K562 (cell line): ENCODE data around the gene MFSD6. TPM values are rescaled to one million over a fixed set of nuclear protein-coding genes. Genes with fewer than 3 reads are reported as not detected.

Experiments used
- ARHGAP35 ChIP-seq: fragments of 450-650 bp; IDR thresholded peaks from 2 replicates; pipeline ENCODE4 v1.6.1; 2018; ENCODE audit not compliant: partially characterized antibody
- CEBPB ChIP-seq: fragments of 450-650 bp; IDR thresholded peaks from 2 replicates; pipeline ENCODE4 v1.6.1; 2016; ENCODE audit warnings: missing genetic modification characterization, missing compliant biosample characterization
- CEBPG ChIP-seq, 3 experiments: fragments of 200-800 bp in 1 of 3; sonication (Bioruptor generic) in 1 of 3; sonication (generic) in 1 of 3; formaldehyde crosslinking in 1 of 3; IDR thresholded peaks in 2 of 3; conservative IDR thresholded peaks in 1 of 3; 2 replicates each; pipeline versions ENCODE4 v1.6.1 to v1.8.0; 2016 to 2022; ENCODE audit warnings: missing compliant biosample characterization in 2 of 3, missing genetic modification characterization in 2 of 3, mild to moderate bottlenecking in 1 of 3, missing genetic modification reagents in 1 of 3
- CHCHD3 ChIP-seq: fragments of 250-450 bp; sonication (Bioruptor Pico); IDR thresholded peaks from 2 replicates; pipeline ENCODE4 v2.1.2; 2022; ENCODE audit warnings: mild to moderate bottlenecking
- CTBP1 ChIP-seq: fragments of 450-650 bp; IDR thresholded peaks from 2 replicates; pipeline ENCODE4 v1.6.1; 2016; ENCODE audit warnings: borderline replicate concordance
- FOSL1 ChIP-seq: fragments of 200-800 bp; sonication (Bioruptor generic); conservative IDR thresholded peaks from 2 replicates; pipeline ENCODE4 v1.6.1; 2016; ENCODE audit warnings: missing genetic modification characterization, missing compliant biosample characterization
- HDAC1 ChIP-seq, 2 experiments: fragments of 450-650 bp; IDR thresholded peaks; 2 replicates each; pipeline ENCODE4 v1.6.1; 2016 to 2017; ENCODE audit warnings: inconsistent platforms in 1 of 2, mild to moderate bottlenecking in 1 of 2, moderate library complexity in 1 of 2
- JUN ChIP-seq, 2 experiments: sonication (generic) in 1 of 2; formaldehyde crosslinking in 1 of 2; IDR thresholded peaks; 2 replicates each; pipeline versions ENCODE4 v1.6.1 to v1.8.0; 2012 to 2022; ENCODE audit warnings: borderline replicate concordance in 2 of 2, mild to moderate bottlenecking in 2 of 2, improper control_type of control experiment in 1 of 2, low read depth in 1 of 2, low read length in 1 of 2, missing genetic modification reagents in 1 of 2
- NR2C1 ChIP-seq, 2 experiments: fragments of 450-650 bp; IDR thresholded peaks; 2 replicates each; pipeline ENCODE4 v1.6.1; 2017; ENCODE audit warnings: mild to moderate bottlenecking in 2 of 2, antibody characterized with exemption in 1 of 2, inconsistent platforms in 1 of 2, missing compliant biosample characterization in 1 of 2, missing genetic modification characterization in 1 of 2
- POLR2G ChIP-seq: fragments of 200-400 bp; formaldehyde crosslinking; IDR thresholded peaks from 2 replicates; pipeline ENCODE4 v1.6.1; 2017; ENCODE audit warnings: low read depth, mild to moderate bottlenecking, antibody characterized with exemption, low read length, moderate library complexity
- RNF2 ChIP-seq: sonication (generic); IDR thresholded peaks from 2 replicates; pipeline ENCODE4 v1.6.1; 2016
- SMAD2 ChIP-seq: fragments of 150-350 bp; IDR thresholded peaks from 2 replicates; pipeline ENCODE4 v1.6.1; 2014; ENCODE audit warnings: low read depth, mild to moderate bottlenecking, low read length
- SMARCE1 ChIP-seq: fragments of 450-650 bp; IDR thresholded peaks from 2 replicates; pipeline ENCODE4 v1.7.1; 2016; ENCODE audit warnings: mild to moderate bottlenecking
- TEAD4 ChIP-seq, 2 experiments: sonication (generic) in 1 of 2; formaldehyde crosslinking in 1 of 2; IDR thresholded peaks; 2 replicates each; pipeline versions ENCODE4 v1.6.1 to v1.8.0; 2012 to 2022; ENCODE audit warnings: borderline replicate concordance in 1 of 2, inconsistent platforms in 1 of 2, low read length in 1 of 2, mild to moderate bottlenecking in 1 of 2, missing genetic modification reagents in 1 of 2
- TOE1 ChIP-seq, 2 experiments: fragments of 450-650 bp in 1 of 2; sonication (generic) in 1 of 2; formaldehyde crosslinking in 1 of 2; IDR thresholded peaks; 2 replicates each; pipeline versions ENCODE4 v1.7.1 to v1.8.0; 2016 to 2022; ENCODE audit warnings: borderline replicate concordance in 2 of 2, mild to moderate bottlenecking in 2 of 2, antibody characterized with exemption in 1 of 2, inconsistent platforms in 1 of 2, low read depth in 1 of 2, missing genetic modification reagents in 1 of 2, moderate library complexity in 1 of 2
- polyA plus RNA-seq, 8 experiments: library from polyadenylated mRNA; depleted of rRNA in 4 of 8; stranded (reverse) in 5 of 8; unstranded in 3 of 8; fragments of >200 nt; fragmentation: Nextera tagmentation in 2 of 8; fragmentation: Illumina TruSeq in 1 of 8; extraction: Ambion mirVana in 2 of 8; extraction: Trizol in 1 of 8; gene quantifications; 2 replicates each; pipeline versions ENCODE4 v1.2.1 to v1.2.3, GENCODE V29; 2011 to 2014; ENCODE audit warnings: inconsistent platforms in 1 of 8, missing spikeins in 1 of 8
- total RNA-seq, 7 experiments: library from RNA; depleted of rRNA in 6 of 7; stranded (reverse); fragments of >200 nt in 6 of 7; fragmentation: Illumina TruSeq in 2 of 7; extraction: Trizol in 2 of 7; gene quantifications; 2 replicates each; pipeline versions ENCODE4 v1.2.1 to v1.2.3, GENCODE V29; 2011 to 2021; ENCODE audit warnings: low replicate concordance in 1 of 7
- TF ChIP-seq, protein P1 (sequence below): sonication (generic); IDR thresholded peaks from 2 replicates; pipeline ENCODE4 v1.6.1; 2016
- TF ChIP-seq, protein P2 (sequence below): sonication (generic); formaldehyde crosslinking; IDR thresholded peaks from 2 replicates; pipeline ENCODE4 v1.8.0; 2023; ENCODE audit warnings: mild to moderate bottlenecking, missing genetic modification reagents
- TF ChIP-seq, protein P3 (sequence below): fragments of 450-650 bp; IDR thresholded peaks from 2 replicates; pipeline ENCODE4 v1.6.1; 2017; ENCODE audit warnings: antibody characterized with exemption, mild to moderate bottlenecking
- TF ChIP-seq, protein P4 (sequence below): fragments of 450-650 bp; formaldehyde crosslinking; IDR thresholded peaks from 2 replicates; pipeline ENCODE4 v1.4.0; 2022; ENCODE audit warnings: mild to moderate bottlenecking, moderate library complexity

The MFSD6 gene
- total and polyA plus RNA-seq, 9 of the 15 experiments (the other 6 are each of a cell fraction or from before 2014, with no cell fraction given) = 1.1 to 7.9 (median 4.4) TPM

GRCh38 chr2:190404487-190404886 is 3.7 kb upstream of the MFSD6 start (continued):
- TF ChIP-seq TOE1 (IDR thresholded peaks at IDR 0.05; ENCODE audit: borderline replicate concordance) (no peak), TOE1 (CRISPR knock-in tag; IDR thresholded peaks at IDR 0.05; ENCODE audit: borderline replicate concordance, low read depth) (no peak), SMAD2 (no peak), HDAC1 (IDR thresholded peaks at IDR 0.05) (peak in 1 of 2 experiments; percentile 63; a peak in 2 of 4 replicates), NR2C1 (IDR thresholded peaks at IDR 0.05) (peak; percentile 39; the same call in 1 of the 2 replicates), NR2C1 (tag; IDR thresholded peaks at IDR 0.05) (peak; percentile 47; the same call in 1 of the 2 replicates), JUN (IDR thresholded peaks at IDR 0.05; ENCODE audit: borderline replicate concordance, low read depth, low read length) (peak; percentile 90), JUN (CRISPR knock-in tag; IDR thresholded peaks at IDR 0.05; ENCODE audit: borderline replicate concordance) (0 out of 2 replicates have a peak, but pooled peaks have one; percentile 34), CHCHD3 (no peak), FOSL1 (peak; percentile 94), CTBP1 (peak; percentile 91), POLR2G (no peak), RNF2 (peak; percentile 23; the same call in 1 of the 2 replicates), SMARCE1 (peak; percentile 96), CEBPB (tag) (peak; percentile 65), TEAD4 (IDR thresholded peaks at IDR 0.05; ENCODE audit: low read length) (peak; percentile 67), TEAD4 (CRISPR knock-in tag; IDR thresholded peaks at IDR 0.05; ENCODE audit: borderline replicate concordance) (no peak), ARHGAP35 (no peak), CEBPG (CRISPR knock-in tag; IDR thresholded peaks at IDR 0.05) (peak; percentile 57; the same call in 1 of the 2 replicates), CEBPG (tag; conservative IDR thresholded peaks at IDR 0.05 in 1 of 2, IDR thresholded peaks at IDR 0.05 in 1 of 2) (peak in 1 of 2 experiments; percentile 58; a peak in 2 of 4 replicates)
- TF ChIP-seq, protein P1, sequence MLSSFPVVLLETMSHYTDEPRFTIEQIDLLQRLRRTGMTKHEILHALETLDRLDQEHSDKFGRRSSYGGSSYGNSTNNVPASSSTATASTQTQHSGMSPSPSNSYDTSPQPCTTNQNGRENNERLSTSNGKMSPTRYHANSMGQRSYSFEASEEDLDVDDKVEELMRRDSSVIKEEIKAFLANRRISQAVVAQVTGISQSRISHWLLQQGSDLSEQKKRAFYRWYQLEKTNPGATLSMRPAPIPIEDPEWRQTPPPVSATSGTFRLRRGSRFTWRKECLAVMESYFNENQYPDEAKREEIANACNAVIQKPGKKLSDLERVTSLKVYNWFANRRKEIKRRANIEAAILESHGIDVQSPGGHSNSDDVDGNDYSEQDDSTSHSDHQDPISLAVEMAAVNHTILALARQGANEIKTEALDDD = peak; percentile 96
- TF ChIP-seq, protein P2, sequence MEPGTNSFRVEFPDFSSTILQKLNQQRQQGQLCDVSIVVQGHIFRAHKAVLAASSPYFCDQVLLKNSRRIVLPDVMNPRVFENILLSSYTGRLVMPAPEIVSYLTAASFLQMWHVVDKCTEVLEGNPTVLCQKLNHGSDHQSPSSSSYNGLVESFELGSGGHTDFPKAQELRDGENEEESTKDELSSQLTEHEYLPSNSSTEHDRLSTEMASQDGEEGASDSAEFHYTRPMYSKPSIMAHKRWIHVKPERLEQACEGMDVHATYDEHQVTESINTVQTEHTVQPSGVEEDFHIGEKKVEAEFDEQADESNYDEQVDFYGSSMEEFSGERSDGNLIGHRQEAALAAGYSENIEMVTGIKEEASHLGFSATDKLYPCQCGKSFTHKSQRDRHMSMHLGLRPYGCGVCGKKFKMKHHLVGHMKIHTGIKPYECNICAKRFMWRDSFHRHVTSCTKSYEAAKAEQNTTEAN = no peak
- TF ChIP-seq, protein P3, sequence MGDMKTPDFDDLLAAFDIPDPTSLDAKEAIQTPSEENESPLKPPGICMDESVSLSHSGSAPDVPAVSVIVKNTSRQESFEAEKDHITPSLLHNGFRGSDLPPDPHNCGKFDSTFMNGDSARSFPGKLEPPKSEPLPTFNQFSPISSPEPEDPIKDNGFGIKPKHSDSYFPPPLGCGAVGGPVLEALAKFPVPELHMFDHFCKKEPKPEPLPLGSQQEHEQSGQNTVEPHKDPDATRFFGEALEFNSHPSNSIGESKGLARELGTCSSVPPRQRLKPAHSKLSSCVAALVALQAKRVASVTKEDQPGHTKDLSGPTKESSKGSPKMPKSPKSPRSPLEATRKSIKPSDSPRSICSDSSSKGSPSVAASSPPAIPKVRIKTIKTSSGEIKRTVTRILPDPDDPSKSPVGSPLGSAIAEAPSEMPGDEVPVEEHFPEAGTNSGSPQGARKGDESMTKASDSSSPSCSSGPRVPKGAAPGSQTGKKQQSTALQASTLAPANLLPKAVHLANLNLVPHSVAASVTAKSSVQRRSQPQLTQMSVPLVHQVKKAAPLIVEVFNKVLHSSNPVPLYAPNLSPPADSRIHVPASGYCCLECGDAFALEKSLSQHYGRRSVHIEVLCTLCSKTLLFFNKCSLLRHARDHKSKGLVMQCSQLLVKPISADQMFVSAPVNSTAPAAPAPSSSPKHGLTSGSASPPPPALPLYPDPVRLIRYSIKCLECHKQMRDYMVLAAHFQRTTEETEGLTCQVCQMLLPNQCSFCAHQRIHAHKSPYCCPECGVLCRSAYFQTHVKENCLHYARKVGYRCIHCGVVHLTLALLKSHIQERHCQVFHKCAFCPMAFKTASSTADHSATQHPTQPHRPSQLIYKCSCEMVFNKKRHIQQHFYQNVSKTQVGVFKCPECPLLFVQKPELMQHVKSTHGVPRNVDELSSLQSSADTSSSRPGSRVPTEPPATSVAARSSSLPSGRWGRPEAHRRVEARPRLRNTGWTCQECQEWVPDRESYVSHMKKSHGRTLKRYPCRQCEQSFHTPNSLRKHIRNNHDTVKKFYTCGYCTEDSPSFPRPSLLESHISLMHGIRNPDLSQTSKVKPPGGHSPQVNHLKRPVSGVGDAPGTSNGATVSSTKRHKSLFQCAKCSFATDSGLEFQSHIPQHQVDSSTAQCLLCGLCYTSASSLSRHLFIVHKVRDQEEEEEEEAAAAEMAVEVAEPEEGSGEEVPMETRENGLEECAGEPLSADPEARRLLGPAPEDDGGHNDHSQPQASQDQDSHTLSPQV = 0 out of 2 replicates have a peak, but pooled peaks have one; percentile 17
- TF ChIP-seq, protein P4, sequence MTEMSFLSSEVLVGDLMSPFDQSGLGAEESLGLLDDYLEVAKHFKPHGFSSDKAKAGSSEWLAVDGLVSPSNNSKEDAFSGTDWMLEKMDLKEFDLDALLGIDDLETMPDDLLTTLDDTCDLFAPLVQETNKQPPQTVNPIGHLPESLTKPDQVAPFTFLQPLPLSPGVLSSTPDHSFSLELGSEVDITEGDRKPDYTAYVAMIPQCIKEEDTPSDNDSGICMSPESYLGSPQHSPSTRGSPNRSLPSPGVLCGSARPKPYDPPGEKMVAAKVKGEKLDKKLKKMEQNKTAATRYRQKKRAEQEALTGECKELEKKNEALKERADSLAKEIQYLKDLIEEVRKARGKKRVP = no peak
